A673 (cell line): ENCODE results near the gene CPNE5. TPM values are rescaled to one million over a fixed set of nuclear protein-coding genes. Genes with fewer than 3 reads are reported as not detected.

Experiments
- BruUV-seq: library from RNA; stranded (reverse); fragments of 400-500 nt; replicated peaks from 2 replicates; lab custom pipeline; 2021; lab: Mats Ljungman, UMichigan
- CTCF ChIA-PET: fragments of 300-600 bp; sonication (Branson Sonifier 250); formaldehyde crosslinking; loops from one replicate; lab custom pipeline; 2022; ENCODE audit warnings: antibody characterized with exemption; lab: Charles Lee
- POLR2A ChIA-PET: fragments of 300-600 bp; sonication (Branson Sonifier 250); formaldehyde crosslinking; loops from one replicate; lab custom pipeline; 2022; ENCODE audit warnings: antibody characterized with exemption; ENCODE audit not compliant: low non-redundant PET; lab: Charles Lee
- DNase-seq: peaks from one replicate; pipeline ENCODE4 v3.0.0-alpha.2; 2015; ENCODE audit warnings: low spot score
- H3K27ac ChIP-seq: fragments of 200-600 bp; sonication (generic); 2 replicates; pipeline ENCODE4 v1.5.1; 2016; ENCODE audit warnings: mixed run types, low read depth, mild to moderate bottlenecking, mixed read lengths, antibody characterized with exemption, low read length; ENCODE audit not compliant: poor library complexity, severe bottlenecking
- H3K27me3 ChIP-seq: fragments of 200-600 bp; sonication (generic); replicated peaks from 2 replicates; pipeline ENCODE4 v1.6.1; 2017; ENCODE audit warnings: mixed run types, low read depth, mild to moderate bottlenecking, mixed read lengths, antibody characterized with exemption, low read length; ENCODE audit not compliant: insufficient read depth, poor library complexity
- H3K36me3 ChIP-seq: fragments of 200-600 bp; sonication (generic); 2 replicates; pipeline ENCODE4 v1.6.1; 2016; ENCODE audit warnings: mixed run types, mild to moderate bottlenecking, mixed read lengths, antibody characterized with exemption, low read length; ENCODE audit not compliant: insufficient read depth, poor library complexity, severe bottlenecking
- H3K4me1 ChIP-seq: fragments of 200-600 bp; sonication (generic); 2 replicates; pipeline ENCODE4 v1.6.1; 2017; ENCODE audit warnings: mixed run types, mild to moderate bottlenecking, mixed read lengths, antibody characterized with exemption, low read length; ENCODE audit not compliant: insufficient read depth, poor library complexity, severe bottlenecking
- H3K4me3 ChIP-seq: fragments of 200-600 bp; sonication (generic); 2 replicates; pipeline ENCODE4 v1.5.1; 2016; ENCODE audit warnings: low read depth, mixed run types, mild to moderate bottlenecking, mixed read lengths, low read length; ENCODE audit not compliant: poor library complexity, severe bottlenecking
- H3K9me3 ChIP-seq: fragments of 200-600 bp; sonication (generic); 2 replicates; pipeline ENCODE4 v1.6.1; 2016; ENCODE audit warnings: mixed run types, low read depth, mild to moderate bottlenecking, mixed read lengths, antibody characterized with exemption, low read length; ENCODE audit not compliant: poor library complexity, severe bottlenecking
- EZH2 ChIP-seq: fragments of 200-600 bp; sonication (generic); IDR thresholded peaks from 2 replicates; pipeline ENCODE4 v1.6.1; 2017; ENCODE audit warnings: borderline replicate concordance, low read depth, mild to moderate bottlenecking, mixed read lengths, antibody characterized with exemption, low read length; ENCODE audit not compliant: poor library complexity, severe bottlenecking
- intact Hi-C: fragments of 100-400 bp; cut with micrococcal nuclease; formaldehyde crosslinking; loops from one replicate; pipeline ENCODE4 v1.10.0; 2022; ENCODE audit not compliant: unreplicated experiment
- total RNA-seq: library from RNA; stranded (reverse); gene quantifications from 2 replicates; pipeline ENCODE4 v1.2.3, GENCODE V29; 2021
- TF ChIP-seq, protein P1 (sequence below): fragments of 300-800, 200-600 bp; sonication (generic); conservative IDR thresholded peaks from 2 replicates; pipeline ENCODE4 v1.5.1; 2017; ENCODE audit warnings: low read depth, mild to moderate bottlenecking, antibody characterized with exemption, low read length, moderate library complexity, mixed read lengths

CPNE5 gene
- total RNA-seq, 1 experiment from 2014 or later = 0.13 TPM

GRCh38 chr6:36755435-36756348, 83.6 kb downstream of the CPNE5 start:
- no peak overlapping the region for H3K4me3 ChIP-seq
- no peak for TF ChIP-seq EZH2
- TF ChIP-seq, protein P1, sequence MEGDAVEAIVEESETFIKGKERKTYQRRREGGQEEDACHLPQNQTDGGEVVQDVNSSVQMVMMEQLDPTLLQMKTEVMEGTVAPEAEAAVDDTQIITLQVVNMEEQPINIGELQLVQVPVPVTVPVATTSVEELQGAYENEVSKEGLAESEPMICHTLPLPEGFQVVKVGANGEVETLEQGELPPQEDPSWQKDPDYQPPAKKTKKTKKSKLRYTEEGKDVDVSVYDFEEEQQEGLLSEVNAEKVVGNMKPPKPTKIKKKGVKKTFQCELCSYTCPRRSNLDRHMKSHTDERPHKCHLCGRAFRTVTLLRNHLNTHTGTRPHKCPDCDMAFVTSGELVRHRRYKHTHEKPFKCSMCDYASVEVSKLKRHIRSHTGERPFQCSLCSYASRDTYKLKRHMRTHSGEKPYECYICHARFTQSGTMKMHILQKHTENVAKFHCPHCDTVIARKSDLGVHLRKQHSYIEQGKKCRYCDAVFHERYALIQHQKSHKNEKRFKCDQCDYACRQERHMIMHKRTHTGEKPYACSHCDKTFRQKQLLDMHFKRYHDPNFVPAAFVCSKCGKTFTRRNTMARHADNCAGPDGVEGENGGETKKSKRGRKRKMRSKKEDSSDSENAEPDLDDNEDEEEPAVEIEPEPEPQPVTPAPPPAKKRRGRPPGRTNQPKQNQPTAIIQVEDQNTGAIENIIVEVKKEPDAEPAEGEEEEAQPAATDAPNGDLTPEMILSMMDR = no peak
- no peaks in the 10 kb centered on the region for H3K9me3 ChIP-seq
- POLR2A ChIA-PET = interaction anchor here (0.6 kb wide), 1 partner anchor 246 kb away, joined by 6 read pairs; no protein-coding TSS in a partner anchor
- no peak for DNase-seq
- CTCF ChIA-PET = no interaction called here
- no peaks in the 10 kb centered on the region for H3K27me3 ChIP-seq
- no peak overlapping the region for H3K27ac ChIP-seq
- BruUV-seq = no TSS peak
- H3K4me1 ChIP-seq = no peaks in the 10 kb centered on the region
- intact Hi-C loops = loop anchor here (5.0 kb wide), 1 partner anchor 333 kb away; no protein-coding TSS in a partner anchor
- H3K36me3 ChIP-seq = no peaks in the 10 kb centered on the region

DNA sequence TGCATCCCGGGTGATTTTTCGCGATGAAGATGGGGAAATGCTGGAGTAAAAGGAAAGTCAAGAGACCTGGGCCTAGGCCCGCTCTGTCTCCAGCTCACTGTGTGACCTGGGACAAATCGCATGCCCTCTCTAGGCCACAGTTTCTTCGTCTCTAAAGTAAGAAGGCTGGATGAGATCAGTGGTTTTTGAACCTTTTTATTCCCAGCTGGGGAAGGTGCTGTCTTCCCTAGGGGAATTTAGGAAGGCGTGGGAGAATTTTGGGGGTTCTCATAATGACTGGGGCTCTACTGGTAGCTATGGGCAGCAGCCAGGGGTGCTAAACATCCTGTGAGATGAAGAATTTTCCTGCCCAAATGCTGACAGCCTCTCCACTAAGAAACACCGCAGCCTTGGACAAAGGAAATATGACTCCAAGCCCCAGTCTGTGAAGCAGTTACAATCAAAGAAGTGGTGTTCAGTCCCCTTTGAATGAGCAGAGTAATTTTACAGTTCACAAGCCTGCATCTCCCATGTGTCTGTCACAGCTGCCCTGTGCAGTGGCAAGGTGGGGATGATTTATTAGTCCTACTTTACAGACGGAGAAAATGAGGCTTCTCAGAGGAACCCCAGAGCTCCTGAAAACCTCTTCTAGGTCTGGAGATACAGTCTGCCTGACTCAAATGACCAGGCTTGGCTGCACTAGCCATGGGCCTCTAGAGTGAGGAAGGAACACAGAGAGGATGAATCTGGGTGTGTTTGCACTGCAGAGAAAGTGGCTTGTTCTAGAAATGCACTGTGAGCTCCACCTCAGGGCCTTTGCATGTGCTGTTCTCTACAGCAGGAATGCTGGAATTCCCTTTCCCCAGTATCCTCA, 84.4 kb downstream of the CPNE5 start:
- no peak overlapping the region for H3K27ac ChIP-seq
- H3K4me1 ChIP-seq = no peaks in the 10 kb centered on the region
- no peak for TF ChIP-seq EZH2
- TF ChIP-seq, protein P1 = no peak
- H3K9me3 ChIP-seq = no peaks in the 10 kb centered on the region
- no peaks in the 10 kb centered on the region for H3K27me3 ChIP-seq
- intact Hi-C loops = loop anchor here (5.0 kb wide), 1 partner anchor 333 kb away; no protein-coding TSS in a partner anchor
- CTCF ChIA-PET = interaction anchor here (0.6 kb wide), 2 partner anchors 31 to 44 kb away, joined by 3 to 4 read pairs; no protein-coding TSS in a partner anchor
- H3K36me3 ChIP-seq = no peaks in the 10 kb centered on the region
- no TSS peak for BruUV-seq
- POLR2A ChIA-PET = interaction anchor here (0.6 kb wide), 1 partner anchor 247 kb away, joined by 6 read pairs; no protein-coding TSS in a partner anchor
- DNase-seq = no peak
- no peak overlapping the region for H3K4me3 ChIP-seq

DNA sequence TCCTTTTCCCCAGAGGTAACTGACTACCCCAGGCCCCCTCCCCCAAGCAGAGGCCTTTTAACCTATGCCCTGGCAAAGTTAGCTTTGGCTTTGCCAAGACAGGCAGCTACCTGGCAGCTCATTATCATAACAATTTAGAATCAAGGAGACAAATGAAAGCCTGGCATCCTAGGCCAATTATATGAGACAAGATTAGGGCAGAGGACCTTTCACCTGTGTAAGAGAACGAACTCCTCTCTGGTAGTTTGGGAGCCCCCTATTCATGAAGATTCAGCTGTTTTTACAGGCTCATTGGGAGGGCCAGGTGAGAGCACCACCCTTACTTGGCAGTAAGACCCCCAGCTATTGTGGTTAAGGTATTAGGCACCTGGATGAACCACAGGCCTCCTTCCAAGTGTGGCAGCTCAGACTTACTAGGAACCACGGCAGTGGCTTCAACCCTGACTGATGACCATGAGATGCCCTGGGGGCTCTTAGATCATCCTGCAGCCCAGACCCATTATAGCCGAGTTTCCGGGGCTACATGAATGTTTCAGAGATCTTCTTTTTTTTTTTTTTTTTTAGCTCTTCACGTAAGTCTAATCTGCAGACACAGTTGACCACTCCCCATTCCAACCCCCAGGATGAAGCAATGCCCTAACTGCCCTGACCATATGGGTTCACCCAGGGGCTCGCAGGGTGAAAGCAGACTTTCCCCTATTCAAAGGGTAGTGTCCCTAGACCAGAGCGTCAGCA, 85.4 kb downstream of the CPNE5 start:
- no peaks in the 10 kb centered on the region for H3K27me3 ChIP-seq
- no peaks in the 10 kb centered on the region for H3K36me3 ChIP-seq
- no peak for TF ChIP-seq EZH2
- TF ChIP-seq, protein P1 = no peak
- H3K4me1 ChIP-seq = no peaks in the 10 kb centered on the region
- H3K4me3 ChIP-seq = no peak overlapping the region
- no peak for DNase-seq
- BruUV-seq = no TSS peak
- no peaks in the 10 kb centered on the region for H3K9me3 ChIP-seq
- no peak overlapping the region for H3K27ac ChIP-seq
- intact Hi-C loops = no loop called here
- ChIA-PET POLR2A (no interaction called here), CTCF (interaction anchor here (0.6 kb wide), 2 partner anchors 32 to 43 kb away, joined by 3 to 4 read pairs; no protein-coding TSS in a partner anchor)
